Hepatocyte (in vitro differentiated cells): Measurements from ENCODE around the gene EPC2.
"Not testable (repeated sequence)": the region's sequence is repeated elsewhere in the genome, so short reads cannot be mapped to it uniquely, and the experiment has no call there.

Experiments used
- EZH2 ChIP-seq: fragments of 200-600 bp; sonication (generic); IDR thresholded peaks from 2 replicates; pipeline ENCODE4 v1.6.1; 2016; ENCODE audit warnings: antibody characterized with exemption, mild to moderate bottlenecking, borderline replicate concordance
- EZH2phosphoT487 ChIP-seq: fragments of 200-600 bp; sonication (generic); IDR thresholded peaks from one replicate; pipeline ENCODE4 v1.6.1; 2018; ENCODE audit warnings: antibody characterized with exemption, mild to moderate bottlenecking, low read depth, moderate library complexity; ENCODE audit not compliant: unreplicated experiment, severe bottlenecking
- TF ChIP-seq, protein P1 (sequence below): fragments of 200-600 bp; sonication (generic); IDR thresholded peaks from 2 replicates; pipeline ENCODE4 v1.5.1; 2016; ENCODE audit warnings: antibody characterized with exemption, mild to moderate bottlenecking; ENCODE audit not compliant: poor library complexity

DNA sequence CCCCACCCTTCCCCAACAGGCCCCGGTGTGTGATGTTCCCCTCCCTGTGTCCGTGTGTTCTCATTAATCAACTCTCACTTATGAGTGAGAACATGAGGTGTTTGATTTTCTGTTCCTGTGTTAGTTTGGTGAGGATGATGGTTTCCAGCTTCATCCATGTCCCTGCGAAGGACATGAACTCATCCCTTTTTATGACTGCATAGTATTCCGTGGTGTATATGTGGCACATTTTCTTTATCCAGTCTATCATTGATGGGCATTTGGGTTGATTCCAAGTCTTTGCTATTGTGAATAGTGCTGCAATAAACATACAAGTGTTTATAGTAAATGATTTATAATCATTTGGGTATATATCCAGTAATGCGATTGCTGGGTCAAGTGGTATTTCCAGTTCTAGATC is 145.6 kb downstream of the EPC2 start:
- TF ChIP-seq, protein P1, sequence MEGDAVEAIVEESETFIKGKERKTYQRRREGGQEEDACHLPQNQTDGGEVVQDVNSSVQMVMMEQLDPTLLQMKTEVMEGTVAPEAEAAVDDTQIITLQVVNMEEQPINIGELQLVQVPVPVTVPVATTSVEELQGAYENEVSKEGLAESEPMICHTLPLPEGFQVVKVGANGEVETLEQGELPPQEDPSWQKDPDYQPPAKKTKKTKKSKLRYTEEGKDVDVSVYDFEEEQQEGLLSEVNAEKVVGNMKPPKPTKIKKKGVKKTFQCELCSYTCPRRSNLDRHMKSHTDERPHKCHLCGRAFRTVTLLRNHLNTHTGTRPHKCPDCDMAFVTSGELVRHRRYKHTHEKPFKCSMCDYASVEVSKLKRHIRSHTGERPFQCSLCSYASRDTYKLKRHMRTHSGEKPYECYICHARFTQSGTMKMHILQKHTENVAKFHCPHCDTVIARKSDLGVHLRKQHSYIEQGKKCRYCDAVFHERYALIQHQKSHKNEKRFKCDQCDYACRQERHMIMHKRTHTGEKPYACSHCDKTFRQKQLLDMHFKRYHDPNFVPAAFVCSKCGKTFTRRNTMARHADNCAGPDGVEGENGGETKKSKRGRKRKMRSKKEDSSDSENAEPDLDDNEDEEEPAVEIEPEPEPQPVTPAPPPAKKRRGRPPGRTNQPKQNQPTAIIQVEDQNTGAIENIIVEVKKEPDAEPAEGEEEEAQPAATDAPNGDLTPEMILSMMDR: not testable (repeated sequence)
- not testable (repeated sequence) for TF ChIP-seq EZH2, EZH2phosphoT487
